Activated CD4-positive, alpha-beta T cell treated with anti-CD3 and anti-CD28 coated beads, Interleukin-2, Interleukin-6, amounts not matched to agents 100 ng/mL and 50 ng/mL, durations not matched to agents 16 hours and 8 hours (primary cell): ENCODE measurements around the gene ANKRD9.
A peak's percentile ranks its signal among the peaks of the same experiment; 100 is the strongest.
"Not testable (repeated sequence)": the region's sequence is repeated elsewhere in the genome, so short reads cannot be mapped to it uniquely, and the experiment has no call there.

Experiments
- DNase-seq: peaks from one replicate; pipeline ENCODE4 v3.0.0-alpha.2; 2020

Gene ANKRD9

DNA sequence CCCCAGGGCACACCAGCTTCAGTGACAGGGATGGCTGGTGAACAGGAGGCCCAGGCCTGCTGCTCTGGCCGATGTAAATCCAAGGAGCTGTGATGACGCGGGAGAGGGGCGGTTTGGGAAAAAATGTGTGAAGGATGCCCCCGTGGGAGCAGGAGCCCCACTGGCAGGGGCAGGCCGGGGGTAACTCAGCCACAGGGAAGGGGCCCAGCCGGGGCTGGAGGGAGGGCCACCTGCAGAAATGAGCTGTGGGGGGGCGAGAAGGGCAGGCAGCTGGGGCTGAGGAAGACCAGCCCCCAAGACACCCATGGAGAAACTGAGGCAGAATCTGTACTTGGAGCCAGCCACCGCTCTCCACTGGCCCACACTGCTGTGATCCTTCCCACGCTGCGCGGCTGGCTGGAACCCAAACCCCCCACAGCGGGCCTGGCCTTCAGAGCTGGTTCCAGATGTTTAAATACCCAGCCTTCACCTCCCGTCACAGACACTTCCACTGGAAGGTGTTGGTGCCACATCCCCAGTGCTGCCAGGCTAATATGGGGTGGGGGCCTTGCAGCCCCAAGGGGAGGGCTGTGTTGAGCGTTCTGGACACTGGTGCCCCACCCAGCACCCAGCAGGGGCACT, 28.5 kb upstream of the ANKRD9 start:
- DNase-seq: no peak

DNA sequence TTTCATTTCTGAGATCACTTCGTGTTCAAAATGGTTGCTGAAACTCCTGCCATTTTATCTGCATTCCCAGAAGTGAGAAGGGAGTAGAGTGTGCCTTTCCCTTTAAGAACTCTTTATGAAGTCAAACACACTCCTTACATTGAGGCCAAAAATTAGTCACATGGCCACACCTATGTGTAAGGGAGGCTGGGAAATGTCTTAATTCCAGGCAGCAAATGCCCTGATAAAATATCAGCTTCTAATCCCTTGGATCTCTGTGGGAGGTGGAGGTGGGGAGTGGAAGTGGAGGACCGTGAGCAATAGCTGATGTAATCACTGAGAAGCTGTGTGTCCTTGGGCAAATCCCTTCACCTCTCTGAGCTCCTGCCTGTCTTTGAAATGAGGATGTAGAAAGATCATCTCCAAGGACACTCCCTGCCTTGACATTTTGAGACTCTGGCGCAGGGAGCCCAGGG, 22.7 kb upstream of the ANKRD9 start:
- no peak for DNase-seq

- DNase-seq: no peak
These were observed 21.4 kb upstream of the ANKRD9 start for GRCh38 chr14:102530828-102531478.

GRCh38 chr14:102528431-102529170, 19.0 kb upstream of the ANKRD9 start:
- no peak for DNase-seq

DNA sequence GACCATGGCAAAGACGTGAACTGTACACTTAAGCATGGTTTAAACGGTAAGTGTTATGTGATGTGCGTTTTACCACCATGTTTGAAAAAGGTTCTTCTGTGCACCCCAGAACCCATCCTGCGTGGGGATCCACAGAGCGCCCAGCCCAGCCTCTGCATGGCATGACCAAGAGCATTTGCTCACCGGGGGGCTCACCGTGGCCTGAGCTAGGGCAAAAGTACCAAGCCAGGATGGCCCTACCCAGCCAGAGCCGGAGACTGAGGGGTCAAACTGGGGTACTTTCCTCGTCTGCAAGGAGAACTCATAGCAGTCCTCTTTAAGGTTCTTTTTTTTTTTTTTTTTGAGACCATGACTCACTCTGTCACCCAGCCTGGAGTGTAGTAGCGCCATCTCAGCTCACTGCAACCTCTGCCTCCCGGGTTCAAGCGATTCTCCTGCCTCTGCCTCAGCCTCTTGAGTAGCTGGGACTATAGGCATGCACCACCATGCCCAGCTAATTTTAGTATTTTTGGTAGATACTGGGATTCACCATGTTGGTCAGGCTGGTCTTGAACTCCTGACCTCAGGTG, 16.4 kb upstream of the ANKRD9 start:
- DNase-seq: no peak

DNA sequence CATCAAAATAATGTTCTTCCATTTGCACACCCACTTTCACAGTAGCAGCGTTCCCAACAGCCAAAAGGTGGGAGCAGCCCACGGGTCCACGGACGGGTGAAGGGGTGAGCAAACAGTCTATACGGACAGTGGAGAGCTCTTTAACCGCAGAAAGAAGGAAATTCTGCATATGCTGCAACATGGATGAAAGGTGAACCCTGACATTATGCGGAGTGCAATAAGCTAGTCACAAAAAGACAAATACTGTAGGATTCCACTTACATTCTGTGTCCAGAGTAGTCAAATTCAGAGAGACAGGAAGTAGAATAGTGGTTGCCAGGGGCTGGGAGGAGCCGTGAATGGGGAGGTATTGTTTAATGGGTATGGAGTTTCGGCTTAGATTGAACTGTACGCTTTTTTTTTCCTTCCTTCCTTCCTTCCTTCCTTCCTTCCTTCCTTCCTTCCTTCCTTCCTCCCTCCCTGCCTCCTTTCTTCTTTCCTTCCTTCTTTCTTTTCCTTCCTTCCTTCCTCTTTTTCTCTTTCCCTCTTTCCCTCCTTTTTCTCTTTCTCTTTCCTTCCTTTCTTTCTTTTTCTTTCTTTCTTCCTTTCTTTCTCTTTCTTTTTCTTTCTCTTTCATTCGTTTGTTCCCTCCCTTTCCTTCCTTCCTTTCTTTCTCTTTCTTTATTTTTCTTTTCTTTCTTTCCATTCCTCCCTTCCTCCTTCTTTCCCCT, 15.8 kb upstream of the ANKRD9 start:
- DNase-seq: peak; percentile 56

GRCh38 chr14:102524451-102525218, 15.1 kb upstream of the ANKRD9 start:
- DNase-seq: peak; percentile 99

DNA sequence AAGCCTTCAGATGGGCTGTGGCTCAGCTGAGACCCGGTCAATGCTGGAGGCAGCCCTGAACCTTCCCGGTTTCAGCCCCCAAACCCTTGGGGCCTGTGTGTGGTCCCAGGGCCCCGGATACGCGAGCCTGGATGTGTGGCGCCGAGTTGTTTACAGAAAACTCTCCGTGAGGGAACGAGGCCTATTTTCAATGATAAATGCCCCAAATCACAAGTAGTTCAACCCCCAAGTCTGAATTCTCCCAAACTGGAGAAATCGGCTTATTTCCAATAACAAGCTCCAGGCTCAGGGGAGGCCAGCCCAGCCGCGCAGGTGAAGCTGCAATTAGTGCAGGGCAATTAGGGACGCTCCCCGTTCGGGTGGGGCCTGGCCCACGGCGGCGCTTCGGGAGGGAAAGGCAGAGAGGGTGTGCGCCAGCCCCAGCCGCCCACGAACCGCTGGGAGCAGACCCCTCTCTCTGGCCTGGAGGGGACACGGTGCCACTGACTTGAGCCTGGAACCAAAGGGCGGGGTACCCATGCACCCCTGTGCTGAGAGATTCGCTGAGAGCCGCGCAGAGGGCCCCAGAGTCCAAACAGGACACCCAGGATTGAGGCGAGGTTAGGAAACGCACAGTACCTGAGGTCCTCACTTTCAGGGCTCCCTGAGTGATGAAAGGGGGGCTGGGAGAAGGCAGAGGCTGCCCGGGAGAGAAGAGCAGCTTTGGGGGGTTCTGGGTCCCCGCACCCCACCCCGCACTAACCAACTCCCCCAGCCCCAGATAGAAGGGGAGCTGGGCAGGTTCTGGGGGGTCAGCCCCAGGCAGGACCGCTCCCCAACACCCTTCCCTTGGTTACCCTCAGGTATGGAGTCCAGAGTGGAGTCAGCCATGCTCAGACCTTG, 14.2 kb upstream of the ANKRD9 start:
- DNase-seq: no peak

GRCh38 chr14:102523200-102523568, 13.6 kb upstream of the ANKRD9 start:
- no peak for DNase-seq

DNA sequence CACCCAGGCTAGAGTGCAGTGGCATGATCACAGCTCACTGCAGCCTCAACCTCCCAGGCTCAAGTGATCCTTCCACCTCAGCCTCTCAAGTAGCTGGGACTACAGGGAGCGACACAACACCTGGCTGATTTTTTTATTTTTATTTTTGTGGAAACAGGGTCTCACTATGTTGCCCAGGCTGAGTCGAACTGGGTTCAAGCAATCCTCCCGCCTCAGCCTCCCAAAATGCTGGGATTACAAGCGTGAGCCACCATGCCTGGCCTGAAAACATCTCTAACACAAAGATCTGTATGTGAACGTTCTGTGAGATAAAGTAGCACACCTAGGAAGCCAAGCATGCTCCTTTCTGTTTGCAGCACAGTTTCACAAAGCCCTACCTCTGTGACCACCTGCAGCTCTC, 10.1 kb upstream of the ANKRD9 start:
- DNase-seq: not testable (repeated sequence)

DNA sequence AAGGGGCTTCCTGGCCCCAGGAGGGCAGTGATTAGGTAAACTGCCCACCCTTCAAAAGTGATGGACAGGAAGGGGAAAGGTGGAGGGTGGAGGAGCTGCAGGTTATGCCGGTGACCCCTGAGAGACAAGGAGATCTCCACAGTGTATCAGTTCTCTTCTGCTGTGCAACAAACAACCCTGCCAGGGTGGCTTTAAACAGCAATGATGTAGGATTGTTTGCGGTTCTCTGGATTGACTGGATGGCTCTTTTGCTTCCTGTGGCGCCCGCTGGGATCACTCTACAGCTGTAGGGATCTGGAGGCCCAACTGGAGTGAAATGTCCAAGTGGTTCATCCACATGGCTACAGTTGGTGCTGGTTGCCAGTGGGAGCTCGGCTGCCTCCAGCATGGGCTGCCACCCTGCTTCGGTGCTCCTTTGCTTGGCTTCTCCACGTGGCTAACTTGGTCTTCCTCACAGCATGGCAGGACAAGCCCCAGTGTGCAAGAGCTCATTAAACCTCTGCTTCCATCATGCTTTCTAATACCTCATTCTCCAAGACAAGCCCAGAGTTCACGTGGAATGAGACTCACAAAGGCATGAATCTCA, 8.6 kb upstream of the ANKRD9 start:
- DNase-seq: no peak

GRCh38 chr14:102517392-102518062, 8.0 kb upstream of the ANKRD9 start:
- no peak for DNase-seq

- DNase-seq: peak; percentile 70
These were observed 7.2 kb upstream of the ANKRD9 start for GRCh38 chr14:102516531-102517391.

- no peak for DNase-seq
These were observed 5.6 kb upstream of the ANKRD9 start for GRCh38 chr14:102514987-102515733.

DNA sequence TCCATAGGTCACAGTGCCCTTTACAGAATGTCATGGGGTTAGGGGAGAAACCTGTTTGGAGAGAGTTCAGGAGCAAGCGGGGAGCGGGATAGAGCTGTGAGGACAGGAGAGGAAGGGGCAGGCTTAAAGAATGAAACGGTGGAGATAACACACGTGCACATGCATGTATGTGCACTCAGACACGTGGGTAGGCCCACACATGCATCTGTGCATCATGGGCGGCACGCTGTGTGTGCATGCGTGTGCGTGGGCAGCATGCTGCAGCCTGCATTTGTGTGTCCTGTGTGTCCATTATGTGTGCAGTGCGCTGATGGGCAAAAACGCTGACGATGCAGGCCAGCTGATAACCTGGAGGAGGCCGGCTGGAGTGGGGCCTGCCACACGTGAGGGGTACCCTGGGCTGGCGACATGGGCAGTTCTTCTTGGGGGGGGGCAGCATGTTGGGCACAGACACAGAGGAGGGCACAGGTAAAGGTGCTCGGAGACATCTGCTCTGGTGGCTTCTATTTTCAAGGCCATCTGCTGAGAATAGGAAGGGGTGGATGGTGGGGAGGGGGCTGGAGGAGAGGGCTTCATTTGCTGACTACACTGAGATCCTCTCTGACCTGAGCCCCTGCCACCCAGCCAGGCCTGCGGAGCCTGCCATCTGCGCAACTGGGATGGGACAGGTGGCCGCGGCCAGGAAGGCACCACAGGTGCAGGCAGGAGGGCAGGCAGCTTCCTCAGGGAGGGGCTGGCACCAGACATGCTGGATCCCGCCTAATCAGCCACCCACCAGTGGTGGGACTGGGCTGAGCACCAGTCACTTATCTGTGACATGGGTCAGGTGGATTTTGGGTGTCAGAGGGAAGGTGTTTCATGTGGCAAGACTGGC, 4.6 kb upstream of the ANKRD9 start:
- DNase-seq: no peak

DNA sequence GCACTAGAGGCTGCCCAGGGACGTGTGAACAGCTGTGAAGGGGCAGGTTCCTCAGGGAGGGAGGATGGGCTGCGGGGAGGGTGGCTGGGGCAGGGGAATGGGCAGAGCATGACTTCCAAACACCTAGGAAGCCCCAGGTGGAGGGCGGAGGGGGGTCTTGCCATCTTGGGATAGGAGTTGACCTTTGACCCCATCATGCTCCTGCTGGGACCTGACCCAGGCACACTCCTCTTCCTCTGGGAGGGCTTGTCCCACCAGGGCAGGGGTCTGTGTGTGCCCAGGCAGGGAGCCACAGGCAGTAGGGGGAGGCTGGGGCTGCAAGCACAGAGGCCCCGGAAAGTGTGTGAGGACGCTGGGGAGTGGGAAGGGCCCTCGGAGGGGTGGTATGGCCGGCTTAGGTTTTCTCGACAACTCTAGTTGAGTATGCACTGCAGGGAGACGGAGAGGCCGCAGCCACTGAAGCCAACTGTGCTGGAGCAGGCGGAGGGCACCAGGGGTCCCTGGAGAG, 3.3 kb upstream of the ANKRD9 start:
- no peak for DNase-seq

DNA sequence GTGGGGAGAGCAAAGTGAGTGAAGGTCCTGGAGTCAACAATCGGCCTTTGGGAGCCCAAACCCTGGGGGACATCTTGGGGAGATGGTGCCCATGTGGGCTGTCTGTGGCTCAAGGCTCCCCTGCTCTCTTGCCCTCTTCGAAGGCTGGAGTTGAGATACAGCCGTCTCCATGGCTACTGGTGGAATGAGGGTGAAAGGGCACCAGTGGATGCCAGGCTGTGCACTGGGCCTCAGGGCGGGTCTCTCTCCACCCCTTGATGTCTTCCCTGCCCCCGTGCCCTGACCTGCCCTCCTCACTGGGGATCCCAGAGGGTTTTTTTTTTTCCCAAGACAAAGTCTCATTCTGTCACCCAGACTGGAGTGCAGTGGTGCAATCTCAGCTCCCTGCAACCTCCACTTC, 2.0 kb upstream of the ANKRD9 start:
- DNase-seq: no peak
